Endothelial cell of hepatic sinusoid (primary cell): Measurements from ENCODE around the gene LRP5.

Experiments used
- in situ Hi-C: cut with HindIII; loops from 2 replicates; pipeline ENCODE4 v1.10.0; 2017; ENCODE audit warnings: low sequenced_read_pairs

The LRP5 gene

DNA sequence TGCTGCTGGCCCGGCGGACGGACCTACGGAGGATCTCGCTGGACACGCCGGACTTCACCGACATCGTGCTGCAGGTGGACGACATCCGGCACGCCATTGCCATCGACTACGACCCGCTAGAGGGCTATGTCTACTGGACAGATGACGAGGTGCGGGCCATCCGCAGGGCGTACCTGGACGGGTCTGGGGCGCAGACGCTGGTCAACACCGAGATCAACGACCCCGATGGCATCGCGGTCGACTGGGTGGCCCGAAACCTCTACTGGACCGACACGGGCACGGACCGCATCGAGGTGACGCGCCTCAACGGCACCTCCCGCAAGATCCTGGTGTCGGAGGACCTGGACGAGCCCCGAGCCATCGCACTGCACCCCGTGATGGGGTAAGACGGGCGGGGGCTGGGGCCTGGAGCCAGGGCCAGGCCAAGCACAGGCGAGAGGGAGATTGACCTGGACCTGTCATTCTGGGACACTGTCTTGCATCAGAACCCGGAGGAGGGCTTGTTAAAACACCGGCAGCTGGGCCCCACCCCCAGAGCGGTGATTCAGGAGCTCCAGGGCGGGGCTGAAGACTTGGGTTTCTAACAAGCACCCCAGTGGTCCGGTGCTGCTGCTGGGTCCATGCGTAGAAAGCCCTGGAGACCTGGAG, 74.1 kb downstream of the LRP5 start:
- in situ Hi-C loops = no loop called here

DNA sequence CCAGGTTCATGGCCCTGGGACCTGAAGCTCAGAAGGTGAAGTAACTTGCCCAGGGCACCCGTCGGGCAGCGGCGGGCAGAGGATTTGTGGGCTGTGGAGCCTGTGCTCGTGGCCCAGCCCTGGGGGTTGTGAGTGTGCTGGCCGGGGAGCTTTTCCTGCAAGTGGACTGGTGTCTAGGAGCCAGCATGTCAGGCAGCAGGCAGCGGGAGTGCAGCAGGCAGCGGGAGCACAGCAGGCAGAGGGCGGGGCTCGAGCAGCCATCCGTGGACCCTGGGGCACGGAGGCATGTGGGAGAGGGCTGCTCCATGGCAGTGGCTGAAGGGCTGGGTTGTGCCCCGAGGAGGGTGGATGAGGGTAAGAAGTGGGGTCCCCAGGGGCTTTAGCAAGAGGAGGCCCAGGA, 75.4 kb downstream of the LRP5 start:
- in situ Hi-C loops = no loop called here

- in situ Hi-C loops = no loop called here
These were observed 76.3 kb downstream of the LRP5 start for GRCh38 chr11:68388595-68389198.

GRCh38 chr11:68390315-68390714, 77.9 kb downstream of the LRP5 start:
- in situ Hi-C loops = no loop called here

- in situ Hi-C loops = no loop called here
These were observed 80.4 kb downstream of the LRP5 start for GRCh38 chr11:68392822-68393221.

GRCh38 chr11:68396516-68396915, 84.1 kb downstream of the LRP5 start:
- in situ Hi-C loops = no loop called here

- in situ Hi-C loops = no loop called here
These were observed 84.9 kb downstream of the LRP5 start for GRCh38 chr11:68397256-68397655.

DNA sequence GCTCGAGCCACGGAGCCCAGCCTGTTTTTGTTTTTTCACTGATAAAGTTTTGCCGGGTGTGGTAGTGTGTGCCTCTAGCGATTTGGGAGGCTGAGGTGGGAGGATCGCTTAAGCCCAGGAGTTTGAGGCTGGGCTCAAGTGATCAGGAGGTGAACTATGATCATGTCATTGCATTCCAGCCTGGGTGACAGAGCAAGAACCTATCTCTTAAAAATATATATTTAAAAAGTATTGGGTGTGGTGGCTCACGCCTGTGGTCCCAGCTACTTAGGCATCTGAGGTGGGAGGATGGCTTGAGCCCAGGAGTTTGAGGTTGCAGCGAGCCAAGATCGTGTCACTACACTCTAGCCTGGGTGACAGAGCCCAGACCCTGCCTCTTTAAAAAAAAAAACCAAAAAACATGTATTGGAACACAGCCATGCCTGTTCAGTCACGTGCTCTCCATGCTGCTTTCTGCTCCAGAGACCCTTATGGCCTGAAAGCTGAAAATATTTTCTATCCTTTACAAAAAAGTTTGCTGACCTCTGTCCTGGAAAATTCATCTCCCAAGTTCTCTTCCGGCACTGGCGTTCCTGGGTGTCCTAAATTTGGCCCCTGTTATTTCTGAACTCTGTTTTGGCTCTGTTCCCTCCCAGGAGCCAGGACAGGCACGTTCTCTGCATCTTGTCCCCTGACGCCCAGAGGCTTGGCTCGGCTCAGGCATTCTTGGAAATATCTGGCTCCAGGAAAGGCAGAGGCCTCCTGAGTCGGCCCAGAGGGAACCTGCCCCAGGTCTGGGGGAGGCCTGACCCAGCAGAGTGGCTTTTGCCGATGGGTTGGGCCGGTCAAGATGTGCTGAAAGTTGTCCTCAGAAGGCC, 86.8 kb downstream of the LRP5 start:
- in situ Hi-C loops = no loop called here

DNA sequence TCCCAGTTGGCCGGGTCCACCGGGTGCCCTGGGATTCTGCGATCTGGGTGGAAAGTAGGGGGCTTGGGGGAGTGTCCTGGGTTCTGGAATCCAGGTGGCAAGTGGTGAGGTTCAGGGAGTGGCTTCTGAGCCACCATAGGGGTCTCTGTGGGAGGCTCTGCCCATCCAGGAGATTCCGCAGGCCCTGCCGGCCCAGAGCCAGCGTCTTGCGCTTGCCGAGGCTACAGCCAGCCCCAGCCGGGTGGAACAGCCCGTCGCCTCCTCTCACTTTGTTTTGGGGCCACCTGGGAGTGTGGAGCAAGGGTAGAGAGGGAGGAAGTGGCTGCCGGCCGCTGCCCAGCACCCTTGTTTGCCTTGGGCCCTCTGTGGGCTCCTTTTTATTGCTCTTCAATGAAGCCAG, 87.5 kb downstream of the LRP5 start:
- in situ Hi-C loops = loop anchor here (5.0 kb wide), 1 partner anchor 37 kb away; no protein-coding TSS in a partner anchor

GRCh38 chr11:68400584-68400983, 88.2 kb downstream of the LRP5 start:
- in situ Hi-C loops = loop anchor here (5.0 kb wide), 1 partner anchor 37 kb away; no protein-coding TSS in a partner anchor

DNA sequence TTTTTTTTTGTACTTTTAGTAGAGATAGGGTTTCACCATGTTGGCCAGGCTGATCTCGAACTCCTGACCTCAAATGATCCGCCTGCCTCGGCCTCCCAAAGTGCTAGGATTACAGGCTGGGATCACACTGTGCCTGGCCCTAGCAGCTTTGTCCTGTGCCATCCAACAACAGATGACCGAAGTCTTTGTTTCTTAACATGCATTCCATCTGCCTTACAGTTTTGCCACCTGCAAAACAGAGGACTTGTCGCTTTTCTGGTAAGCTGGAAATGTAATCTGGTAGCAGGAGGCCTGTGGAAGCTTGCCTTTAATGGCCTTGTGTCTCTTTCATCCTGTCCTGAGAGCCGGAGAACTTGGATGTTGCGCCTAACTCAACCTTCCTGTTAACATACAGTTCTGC, 89.5 kb downstream of the LRP5 start:
- in situ Hi-C loops = loop anchor here (5.0 kb wide), 1 partner anchor 35 kb away; no protein-coding TSS in a partner anchor

DNA sequence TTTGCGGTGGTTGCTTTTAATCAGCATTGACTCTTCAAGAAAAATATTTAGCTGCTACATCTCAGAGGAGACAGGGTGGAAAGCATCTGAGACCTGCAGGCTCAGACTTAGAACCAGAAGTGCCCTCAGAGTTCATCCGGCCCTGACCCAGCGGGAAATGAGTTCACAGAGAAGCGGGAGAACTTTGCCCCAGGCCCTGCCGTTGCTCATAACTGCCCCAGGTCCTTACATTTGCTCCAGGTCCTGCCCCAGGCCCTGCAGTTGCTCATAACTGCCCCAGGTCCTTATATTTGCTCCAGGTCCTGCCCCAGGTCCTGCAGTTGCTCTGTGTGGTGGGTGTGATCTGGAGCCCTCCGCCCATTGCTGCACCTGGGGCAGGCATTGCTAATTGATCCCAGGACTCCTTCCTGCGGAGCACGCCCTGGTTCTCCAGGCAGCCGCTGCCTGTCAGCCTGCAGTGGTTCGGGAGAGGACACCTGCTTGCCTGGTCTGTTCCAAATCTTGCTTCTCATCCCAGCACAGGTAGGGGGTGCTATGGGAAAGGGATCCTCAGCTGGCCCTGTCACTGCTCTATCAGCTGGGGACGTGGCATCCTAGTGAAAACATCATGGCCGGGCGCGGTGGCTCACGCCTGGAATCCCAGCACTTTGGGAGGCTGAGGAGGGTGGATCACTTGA, 90.1 kb downstream of the LRP5 start:
- in situ Hi-C loops = loop anchor here (5.0 kb wide), 1 partner anchor 35 kb away; no protein-coding TSS in a partner anchor

DNA sequence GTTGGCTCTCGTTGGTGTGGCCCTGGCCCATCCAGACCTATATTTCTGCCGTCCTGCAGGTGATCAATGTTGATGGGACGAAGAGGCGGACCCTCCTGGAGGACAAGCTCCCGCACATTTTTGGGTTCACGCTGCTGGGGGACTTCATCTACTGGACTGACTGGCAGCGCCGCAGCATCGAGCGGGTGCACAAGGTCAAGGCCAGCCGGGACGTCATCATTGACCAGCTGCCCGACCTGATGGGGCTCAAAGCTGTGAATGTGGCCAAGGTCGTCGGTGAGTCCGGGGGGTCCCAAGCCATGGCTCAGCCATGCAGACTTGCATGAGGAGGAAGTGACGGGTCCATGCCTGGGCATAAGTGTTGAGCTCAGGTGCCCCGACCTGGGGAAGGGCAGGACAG, 91.0 kb downstream of the LRP5 start:
- in situ Hi-C loops = loop anchor here (5.0 kb wide), 1 partner anchor 34 kb away; no protein-coding TSS in a partner anchor

DNA sequence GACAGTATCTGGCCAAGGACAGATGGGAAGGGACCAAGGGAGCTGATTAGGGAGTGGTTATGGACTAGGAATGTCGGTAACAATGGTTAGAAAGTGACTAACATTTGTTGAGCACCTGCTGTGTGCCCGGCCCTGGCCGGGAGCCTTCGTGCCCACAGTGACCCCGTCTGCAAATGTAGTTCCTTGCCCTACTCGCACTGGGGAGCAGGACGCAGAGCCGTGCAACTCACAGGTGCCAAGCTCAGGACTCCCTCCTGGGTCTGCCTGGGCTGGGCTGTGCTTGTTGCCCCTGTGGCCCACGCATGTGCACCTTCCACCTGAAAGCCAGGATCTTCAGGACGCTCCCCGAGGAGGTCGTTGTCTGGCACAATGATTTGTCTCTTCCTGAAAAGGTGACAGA, 91.4 kb downstream of the LRP5 start:
- in situ Hi-C loops = loop anchor here (5.0 kb wide), 1 partner anchor 33 kb away; no protein-coding TSS in a partner anchor

DNA sequence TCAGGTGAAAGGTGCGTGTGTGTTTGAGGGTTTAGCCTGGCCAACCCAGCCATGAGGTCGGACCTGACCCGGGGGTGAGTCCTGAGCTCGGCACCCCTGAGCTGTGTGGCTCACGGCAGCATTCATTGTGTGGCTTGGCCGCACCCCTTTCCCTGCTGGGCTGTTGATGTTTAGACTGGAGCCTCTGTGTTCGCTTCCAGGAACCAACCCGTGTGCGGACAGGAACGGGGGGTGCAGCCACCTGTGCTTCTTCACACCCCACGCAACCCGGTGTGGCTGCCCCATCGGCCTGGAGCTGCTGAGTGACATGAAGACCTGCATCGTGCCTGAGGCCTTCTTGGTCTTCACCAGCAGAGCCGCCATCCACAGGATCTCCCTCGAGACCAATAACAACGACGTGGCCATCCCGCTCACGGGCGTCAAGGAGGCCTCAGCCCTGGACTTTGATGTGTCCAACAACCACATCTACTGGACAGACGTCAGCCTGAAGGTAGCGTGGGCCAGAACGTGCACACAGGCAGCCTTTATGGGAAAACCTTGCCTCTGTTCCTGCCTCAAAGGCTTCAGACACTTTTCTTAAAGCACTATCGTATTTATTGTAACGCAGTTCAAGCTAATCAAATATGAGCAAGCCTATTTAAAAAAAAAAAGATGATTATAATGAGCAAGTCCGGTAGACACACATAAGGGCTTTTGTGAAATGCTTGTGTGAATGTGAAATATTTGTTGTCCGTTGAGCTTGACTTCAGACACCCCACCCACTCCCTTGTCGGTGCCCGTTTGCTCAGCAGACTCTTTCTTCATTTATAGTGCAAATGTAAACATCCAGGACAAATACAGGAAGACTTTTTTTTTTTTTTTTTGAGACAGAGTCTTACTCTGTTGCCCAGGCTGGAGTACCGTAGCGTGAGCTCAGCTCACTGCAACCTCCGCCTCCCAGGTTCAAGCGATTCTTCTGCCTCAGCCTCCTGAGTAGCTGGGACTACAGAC, 94.2 kb downstream of the LRP5 start:
- in situ Hi-C loops = no loop called here

- in situ Hi-C loops = no loop called here
These were observed 96.1 kb downstream of the LRP5 start for GRCh38 chr11:68408512-68408911.

- in situ Hi-C loops = no loop called here
These were observed 97.5 kb downstream of the LRP5 start for GRCh38 chr11:68409748-68410344.

GRCh38 chr11:68411501-68411991, 99.2 kb downstream of the LRP5 start:
- in situ Hi-C loops = no loop called here
